GM21786 (cell line): ENCODE data around the gene CDKN1B.

Experiments
- ATAC-seq: cut with Tn5 transposase; IDR thresholded peaks from one replicate; pipeline ENCODE4 v1.9.1; 2021; ENCODE audit not compliant: unreplicated experiment

The CDKN1B gene

DNA sequence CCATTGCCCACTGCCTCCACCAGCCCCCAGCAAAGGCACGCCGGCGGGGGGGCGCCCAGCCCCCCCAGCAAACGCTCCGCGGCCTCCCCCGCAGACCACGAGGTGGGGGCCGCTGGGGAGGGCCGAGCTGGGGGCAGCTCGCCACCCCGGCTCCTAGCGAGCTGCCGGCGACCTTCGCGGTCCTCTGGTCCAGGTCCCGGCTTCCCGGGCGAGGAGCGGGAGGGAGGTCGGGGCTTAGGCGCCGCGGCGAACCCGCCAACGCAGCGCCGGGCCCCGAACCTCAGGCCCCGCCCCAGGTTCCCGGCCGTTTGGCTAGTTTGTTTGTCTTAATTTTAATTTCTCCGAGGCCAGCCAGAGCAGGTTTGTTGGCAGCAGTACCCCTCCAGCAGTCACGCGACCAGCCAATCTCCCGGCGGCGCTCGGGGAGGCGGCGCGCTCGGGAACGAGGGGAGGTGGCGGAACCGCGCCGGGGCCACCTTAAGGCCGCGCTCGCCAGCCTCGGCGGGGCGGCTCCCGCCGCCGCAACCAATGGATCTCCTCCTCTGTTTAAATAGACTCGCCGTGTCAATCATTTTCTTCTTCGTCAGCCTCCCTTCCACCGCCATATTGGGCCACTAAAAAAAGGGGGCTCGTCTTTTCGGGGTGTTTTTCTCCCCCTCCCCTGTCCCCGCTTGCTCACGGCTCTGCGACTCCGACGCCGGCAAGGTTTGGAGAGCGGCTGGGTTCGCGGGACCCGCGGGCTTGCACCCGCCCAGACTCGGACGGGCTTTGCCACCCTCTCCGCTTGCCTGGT, at the start of gene CDKN1B:
CDKN1B (plus strand) TSS at position 576 of the 793 bp plus-strand sequence. CDS start 472 bp downstream, outside the sequence.
- peak; percentile 27 for ATAC-seq

DNA sequence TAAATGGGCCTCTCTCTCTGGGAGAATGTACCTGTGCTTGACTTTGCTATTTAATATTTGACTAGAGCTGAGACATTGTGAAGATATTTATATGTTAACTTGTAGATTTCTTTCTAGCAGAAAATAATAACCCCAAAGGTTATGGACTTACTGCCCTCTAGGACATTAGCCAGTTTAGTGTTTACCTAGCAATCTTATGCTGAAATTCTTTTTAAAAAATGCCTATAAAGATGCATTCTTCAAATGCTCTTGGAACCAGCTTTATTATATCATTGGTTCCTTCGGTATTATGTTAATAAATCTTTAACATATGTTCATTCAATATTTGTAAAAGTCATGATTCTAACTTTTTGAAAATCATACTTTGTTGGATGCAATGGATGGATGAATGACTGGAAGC, 49.2 kb upstream of the CDKN1B start:
- no peak for ATAC-seq

DNA sequence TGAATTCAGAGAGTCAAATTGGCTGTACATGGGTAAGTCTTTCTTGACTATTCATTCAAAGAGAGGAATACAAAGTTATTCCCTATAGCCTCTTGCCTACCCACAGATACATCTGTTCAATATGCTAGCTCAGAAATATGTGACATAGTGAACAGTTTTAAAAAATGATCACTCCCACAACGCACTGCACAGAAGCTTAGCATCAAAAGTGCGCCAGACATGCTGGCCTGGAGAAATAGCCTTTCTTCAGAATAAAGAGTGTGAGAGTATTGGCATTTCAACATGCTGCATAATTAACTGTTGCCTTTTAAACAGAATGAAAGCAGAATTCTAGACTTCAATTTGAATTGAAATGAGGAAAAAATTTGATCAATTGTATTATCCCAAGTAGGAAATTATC, 48.1 kb upstream of the CDKN1B start:
- ATAC-seq: no peak

DNA sequence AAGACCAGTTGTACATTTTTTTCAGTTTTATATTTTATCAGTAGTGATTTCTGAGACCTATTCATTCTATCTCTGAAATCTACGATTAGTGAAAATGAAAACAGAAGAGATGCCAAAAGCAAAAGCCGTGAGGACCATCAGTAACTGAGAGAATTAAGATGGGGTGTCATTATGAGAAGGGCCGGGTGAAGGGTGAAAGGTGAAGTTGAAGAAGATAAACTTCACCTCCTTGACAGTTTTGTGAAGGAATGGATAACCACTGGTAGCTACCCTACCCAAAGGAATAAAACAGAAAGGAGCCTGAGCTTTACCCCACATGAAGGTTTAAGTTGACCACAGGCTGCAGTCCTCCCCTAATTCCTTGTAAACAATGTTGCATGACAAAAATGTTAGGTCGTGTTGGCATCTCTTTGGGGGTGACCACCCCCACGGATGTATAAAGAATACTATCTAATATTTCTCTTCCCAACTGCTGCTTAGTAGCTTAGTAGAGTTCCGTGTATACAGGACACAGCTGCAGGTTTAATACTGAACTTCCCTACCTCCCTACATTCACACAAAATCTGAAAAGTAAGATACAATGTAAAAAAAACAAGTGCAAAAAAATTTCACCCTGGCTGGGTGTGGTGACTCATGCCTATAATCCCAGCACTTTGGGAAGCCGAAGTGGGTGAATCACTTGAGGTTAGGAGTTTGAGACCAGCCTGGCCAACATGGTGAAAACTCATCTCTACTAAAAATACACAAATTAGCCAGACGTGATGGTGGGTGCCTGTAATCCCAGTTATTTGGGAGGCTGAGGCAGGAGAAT, 45.1 kb upstream of the CDKN1B start:
- no peak for ATAC-seq

DNA sequence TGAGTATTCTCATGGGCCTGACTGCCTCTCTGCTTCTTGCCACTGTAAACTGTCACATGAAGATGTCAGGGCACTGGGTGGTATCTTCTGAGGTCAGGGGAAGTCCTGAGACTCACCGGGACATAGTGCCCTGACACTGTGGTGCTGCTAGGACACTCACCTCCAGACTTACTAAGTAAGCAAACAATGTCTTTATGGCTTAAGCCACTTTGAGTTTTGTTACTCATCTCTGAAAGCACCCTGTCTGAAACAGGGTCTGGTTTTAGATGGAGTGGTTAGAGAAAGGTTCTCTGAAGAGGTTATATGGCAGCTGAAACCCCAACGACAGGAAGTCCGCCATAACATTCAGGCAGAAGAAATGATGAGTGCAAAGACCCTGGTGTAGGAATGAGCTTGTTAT, 43.9 kb upstream of the CDKN1B start:
- ATAC-seq: peak; percentile 83

DNA sequence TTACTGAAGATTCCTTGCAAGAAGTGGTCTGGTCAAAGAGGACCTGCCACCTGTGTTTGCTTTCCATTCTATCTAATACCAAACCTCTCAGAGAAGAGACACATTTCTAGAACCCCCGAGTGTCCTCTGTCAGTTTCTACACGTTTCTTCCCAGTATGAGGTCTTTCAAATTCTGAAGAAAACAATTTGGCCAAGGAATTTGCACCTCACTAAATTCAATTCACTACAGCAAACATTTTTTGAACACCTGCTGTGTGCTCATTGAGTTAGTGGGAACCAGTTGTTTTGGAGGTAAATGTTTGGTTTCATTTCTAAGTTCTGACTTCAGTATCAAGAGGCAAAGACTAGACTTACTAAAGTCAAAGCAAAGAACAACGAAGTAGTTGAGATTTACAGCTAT, 40.6 kb upstream of the CDKN1B start:
- no peak for ATAC-seq

DNA sequence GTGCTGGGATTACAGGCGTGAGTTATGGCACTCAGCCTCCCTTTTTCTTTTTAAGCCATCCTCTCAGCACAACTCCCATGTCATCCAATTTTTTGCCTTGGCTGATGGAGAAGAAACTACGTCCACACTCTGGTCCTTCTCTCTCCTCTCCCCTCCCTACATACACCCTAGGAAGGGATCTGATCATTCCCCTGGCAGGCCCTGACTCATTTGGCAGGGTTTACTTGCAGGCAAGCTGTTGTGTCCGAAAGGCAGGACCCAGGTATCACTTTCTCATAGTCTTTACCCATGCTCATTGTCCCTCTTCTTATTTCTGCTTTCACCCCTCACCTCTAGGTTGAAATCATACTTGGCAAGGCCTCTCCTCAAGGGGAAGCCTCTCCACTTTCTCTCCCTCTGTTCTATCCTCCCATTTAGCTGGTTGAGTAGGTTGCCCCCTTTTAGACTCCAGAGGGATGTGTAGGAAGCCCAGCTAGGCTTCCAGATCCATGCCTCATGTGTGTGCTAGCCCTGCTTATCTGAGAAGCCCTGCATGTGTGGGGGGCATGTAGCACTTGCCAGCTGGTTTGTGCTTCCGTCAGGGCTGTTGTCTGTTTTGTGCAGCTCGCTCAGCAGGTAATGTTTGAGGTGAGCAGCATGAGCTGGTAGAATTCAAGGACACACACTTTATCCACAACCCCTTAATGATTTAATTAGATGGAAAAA, 36.0 kb upstream of the CDKN1B start:
- ATAC-seq: no peak

DNA sequence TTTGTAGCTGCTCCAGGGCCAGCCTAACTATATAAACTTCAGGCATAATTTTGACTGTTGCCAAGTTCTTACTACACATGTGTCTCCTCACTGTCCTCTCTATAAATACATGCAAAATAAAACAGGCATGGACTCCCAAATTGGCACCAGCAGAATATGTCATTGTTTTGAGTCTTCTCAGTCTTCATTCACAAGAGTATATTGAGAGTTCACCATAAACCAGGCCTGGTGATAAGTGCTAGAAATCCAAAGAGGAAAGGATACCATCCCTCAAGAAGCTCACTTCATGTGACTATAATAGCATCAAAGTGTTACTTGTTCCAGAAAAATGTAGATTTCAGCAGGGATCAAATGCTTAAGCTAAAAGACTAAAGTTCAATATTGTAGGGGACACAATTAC, 34.9 kb upstream of the CDKN1B start:
- no peak for ATAC-seq

DNA sequence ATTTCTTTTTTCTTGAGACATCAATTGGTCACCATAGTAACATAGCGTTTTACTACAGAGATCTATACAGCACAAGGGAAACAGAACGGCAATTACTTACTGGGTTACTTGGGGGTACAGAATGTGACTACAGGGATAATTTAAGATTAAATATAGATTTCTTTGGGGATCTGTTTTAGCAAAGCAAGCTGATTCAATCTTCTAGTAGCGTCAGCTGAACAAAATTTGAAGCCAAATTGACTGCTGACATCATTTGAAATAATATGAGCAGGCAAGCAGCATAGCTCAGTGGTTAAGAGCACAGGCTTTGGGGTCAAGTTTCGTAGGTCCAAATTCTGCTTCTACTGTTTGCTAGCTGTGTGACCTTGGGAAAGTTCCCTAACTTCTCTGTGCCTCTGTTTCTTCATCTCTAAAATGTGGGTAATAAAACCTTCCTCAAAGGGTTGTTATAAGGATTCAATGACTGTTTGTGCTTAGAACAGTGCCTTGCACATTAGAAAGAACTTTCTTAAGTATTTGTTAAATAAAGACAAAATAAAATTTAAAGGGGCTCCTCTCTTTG, 34.0 kb upstream of the CDKN1B start:
- no peak for ATAC-seq

DNA sequence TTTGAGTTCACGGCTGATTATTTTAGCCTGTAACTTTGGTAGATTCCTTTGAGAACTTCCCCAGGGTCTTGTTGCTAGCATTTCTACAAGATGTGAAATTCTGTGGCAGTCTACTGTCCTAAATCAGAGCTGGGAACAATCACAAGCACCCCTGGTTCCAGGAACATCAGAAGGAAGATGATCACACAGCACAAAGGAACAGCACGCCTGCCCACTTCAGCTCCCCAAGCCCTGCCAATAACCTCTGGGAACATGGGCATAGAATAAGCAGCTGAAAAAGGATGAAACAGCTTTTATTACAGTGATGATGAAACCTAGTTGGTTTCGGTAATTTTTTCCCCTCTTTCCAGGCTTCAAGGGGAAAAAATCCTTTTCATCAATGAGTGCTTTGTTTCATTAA, 33.4 kb upstream of the CDKN1B start:
- no peak for ATAC-seq

DNA sequence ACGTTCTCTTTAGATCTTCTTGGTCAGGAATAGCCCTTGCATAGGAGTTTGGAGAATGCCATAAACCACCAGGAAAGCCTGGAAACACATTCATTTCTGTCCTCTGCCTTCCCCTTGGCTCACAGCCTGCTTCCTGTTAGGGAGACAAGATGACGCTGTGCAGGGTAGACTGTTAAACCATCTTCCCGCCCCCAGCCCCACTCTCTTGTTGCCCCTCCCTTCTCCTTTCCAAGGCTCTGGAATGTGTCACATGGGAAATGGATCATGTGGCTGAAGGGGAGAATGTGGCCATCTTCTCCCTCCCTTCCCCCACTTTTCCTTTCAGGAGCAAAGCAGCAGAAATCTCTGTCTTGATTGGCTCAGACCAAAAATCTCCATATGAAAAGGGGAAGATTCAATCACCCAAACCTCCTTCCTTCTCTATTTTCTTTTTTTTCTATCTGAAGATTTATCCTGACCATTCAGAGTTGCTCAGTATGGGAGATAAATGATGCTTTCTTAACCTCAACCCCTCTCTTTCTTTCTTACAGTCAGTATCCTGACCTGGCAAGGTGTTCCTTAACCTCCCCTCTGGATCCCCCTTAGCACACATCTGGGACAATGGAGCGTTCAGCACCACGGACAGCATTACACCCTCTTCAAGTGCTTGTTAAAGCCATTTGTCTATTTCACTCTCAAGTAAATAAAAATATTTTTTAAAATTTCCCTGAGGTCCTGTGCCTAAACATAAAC, 32.6 kb upstream of the CDKN1B start:
- ATAC-seq: no peak

DNA sequence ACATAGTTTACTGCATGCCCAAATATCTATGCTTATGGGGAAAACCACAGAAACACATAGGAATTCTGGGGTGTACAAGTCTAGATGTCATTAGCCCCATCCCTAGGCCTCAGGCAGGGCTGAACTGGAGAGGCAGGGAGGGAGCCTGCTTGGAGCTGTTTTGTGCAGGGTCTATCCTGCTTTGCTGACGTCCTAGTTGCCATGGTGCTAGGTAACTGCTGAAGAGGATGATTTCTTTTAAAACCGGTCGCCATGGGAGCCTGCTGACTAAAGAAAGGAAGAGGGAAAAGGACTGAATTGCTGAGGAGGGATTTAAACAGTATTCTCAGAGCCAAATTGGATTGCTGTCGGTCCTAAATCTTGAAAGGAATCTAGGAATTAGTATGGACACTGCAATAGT, 31.9 kb upstream of the CDKN1B start:
- ATAC-seq: no peak

DNA sequence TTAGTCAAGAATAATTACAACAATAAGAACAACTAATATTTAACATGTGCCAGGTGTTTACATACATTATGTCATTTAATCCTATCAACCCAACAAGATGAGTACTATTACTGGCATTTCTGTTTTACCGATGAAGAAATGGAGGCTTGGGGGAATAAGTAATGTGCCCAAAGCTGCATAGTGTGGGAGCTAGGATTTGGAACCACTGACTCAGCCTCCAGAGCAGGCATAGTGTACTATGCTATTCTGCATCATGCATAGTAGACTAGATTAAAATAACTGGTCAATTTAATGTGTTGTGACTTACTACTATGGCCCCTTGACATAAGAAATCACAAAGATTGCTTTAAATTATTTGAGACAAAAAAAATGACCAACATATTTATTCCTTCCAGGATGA, 30.7 kb upstream of the CDKN1B start:
- no peak for ATAC-seq

DNA sequence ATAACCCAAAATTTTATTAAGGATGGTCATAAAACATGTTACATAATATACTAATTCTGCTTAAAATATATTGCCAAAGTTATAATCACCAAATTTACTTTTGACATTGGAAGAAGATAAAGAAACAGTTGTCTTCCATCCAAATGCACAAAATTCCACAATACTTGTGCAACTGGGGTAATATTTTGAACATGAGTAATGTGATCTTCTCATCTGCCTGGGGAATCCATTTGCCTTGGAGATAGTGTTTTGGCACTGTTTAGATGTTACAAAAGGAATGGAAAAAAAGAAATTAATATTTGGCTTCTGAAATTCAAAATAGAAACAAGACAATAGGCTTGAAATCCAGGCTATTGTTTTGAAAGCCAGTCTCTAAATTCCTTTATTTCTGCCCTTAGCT, 30.2 kb upstream of the CDKN1B start:
- no peak for ATAC-seq

DNA sequence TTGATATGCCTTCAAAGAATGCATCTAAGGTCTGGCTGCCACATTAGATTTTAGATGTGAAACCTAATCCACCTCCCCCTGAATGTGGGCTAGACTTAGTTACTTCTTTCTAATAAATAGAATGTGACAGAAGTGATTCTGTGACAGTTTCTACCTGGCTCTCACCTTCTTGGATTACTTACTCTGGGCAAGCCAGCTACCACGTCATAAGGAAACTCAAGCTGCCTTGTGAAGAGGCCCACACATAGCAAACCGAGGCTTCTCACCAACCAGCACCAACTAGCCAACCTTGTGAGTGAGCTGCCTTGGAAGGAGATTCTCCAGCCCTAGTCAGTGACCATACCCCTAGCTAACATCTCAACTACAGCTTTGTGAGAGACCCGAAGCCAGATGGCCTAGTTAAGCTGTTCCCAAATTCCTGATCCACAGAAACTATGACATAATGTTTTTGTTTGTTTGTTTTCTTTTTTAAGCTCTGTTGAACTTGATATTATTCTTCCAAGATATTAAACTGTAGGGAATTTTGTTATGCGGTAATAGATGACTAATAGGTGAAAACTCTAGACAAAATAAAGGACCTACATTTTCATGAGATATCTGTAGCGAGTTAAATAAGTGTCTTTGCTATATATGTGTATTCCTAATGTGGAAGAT, 27.4 kb upstream of the CDKN1B start:
- ATAC-seq: no peak

DNA sequence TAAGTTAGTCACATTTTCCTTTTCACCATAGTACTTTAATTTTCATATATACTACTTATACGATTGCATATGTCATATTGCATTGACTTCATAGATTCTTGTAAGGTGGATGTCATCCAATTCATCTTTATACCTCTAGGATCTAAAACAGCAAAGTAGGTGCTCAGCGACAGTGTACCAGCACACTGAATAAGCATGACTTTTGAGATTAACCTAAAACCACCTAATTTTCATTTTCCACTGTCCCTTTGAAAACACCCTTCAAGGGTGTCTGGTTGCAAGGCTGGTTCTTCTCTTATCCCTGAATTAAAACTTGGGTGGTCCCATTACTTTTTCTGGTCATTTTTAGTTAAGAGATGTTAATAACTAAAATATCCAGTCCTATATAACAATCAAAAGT, 25.6 kb upstream of the CDKN1B start:
- no peak for ATAC-seq

DNA sequence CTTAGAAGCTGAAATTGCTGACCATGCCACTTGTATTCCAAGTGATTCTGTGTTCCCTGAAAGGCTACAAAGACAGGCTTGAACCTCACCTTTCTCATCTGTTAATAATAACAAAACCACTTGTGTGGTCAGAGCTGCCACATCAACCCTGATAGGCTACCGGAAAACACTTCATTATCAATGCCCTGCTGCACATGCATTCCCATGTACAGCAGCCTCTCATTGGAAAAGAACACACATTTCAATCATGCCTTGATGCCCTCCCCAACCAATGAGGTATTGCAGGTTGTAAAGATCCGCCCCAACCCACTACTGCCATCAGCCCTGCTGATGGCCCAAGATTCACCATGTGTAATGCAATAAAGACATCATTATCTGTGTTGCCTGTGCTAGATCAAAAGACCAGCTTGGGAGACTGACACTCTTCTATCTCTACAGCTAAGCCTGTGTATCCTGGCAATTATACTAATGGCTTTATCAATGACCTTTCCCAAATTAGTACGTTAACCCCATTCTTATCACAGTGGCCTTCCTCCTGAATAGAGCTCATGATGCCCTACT, 24.0 kb upstream of the CDKN1B start:
- no peak for ATAC-seq

DNA sequence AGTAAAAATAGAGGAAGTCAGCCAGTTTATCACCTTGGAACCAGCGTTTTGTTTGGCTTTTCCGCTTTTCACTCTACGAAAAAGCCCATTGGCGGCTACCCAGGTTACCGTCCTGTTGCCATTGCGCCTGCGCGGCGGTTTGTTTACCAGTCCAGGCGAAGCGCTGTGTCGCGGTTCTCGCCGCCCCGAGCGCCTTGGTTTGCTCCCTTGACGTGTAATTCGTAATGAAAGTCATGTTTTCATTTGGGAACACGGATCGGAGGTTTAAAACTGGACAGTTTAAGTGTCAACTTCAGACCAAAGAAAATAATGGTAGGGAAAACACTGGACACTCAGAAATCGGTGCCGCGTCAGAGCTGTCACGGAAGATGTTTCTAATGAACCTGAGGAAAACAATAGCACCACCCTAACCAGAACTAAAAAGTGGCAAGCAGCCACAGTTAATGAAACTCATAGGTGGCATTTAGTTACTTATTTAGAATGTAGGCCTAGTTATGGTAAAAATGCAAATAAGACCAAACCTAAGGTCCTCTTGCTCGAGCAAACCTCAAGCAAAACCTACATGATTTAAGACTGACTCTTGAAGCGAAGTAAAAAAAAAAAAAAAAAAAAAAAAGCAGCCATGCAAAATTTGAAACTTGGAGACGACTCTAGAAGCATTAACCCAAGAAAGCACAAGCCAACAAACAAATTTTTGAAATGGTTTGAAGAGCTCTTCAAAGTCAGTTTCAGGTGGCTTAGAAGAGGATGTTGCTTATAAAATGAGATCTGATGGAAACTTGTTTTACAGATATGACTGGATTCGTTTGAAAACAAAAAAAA, 20.4 kb upstream of the CDKN1B start:
- ATAC-seq: peak; percentile 67

DNA sequence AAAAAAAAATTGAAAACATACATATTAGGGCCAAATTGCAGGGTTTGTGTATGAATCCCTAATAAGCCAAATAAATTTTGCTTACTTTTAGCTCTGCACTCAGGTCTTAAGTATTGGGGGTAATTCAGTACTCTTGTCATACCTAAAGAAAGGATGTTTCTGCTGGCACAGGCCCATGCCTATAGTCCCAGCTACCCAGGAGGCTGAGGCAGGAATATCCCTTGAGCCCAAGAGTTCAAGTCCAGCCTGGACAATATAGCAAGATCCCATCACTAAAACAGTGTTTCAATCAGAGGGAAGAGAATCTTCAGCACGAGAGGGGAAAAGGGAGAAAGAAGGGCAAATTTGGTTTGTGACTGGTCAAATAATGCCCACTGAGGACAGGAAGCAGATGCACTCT, 17.8 kb upstream of the CDKN1B start:
- no peak for ATAC-seq
